ENCODE results near the gene CFHR2.
"Not testable (repeated sequence)": the region's sequence is repeated elsewhere in the genome, so short reads cannot be mapped to it uniquely, and the experiment has no call there.

- TF ChIP-seq, protein P1, sequence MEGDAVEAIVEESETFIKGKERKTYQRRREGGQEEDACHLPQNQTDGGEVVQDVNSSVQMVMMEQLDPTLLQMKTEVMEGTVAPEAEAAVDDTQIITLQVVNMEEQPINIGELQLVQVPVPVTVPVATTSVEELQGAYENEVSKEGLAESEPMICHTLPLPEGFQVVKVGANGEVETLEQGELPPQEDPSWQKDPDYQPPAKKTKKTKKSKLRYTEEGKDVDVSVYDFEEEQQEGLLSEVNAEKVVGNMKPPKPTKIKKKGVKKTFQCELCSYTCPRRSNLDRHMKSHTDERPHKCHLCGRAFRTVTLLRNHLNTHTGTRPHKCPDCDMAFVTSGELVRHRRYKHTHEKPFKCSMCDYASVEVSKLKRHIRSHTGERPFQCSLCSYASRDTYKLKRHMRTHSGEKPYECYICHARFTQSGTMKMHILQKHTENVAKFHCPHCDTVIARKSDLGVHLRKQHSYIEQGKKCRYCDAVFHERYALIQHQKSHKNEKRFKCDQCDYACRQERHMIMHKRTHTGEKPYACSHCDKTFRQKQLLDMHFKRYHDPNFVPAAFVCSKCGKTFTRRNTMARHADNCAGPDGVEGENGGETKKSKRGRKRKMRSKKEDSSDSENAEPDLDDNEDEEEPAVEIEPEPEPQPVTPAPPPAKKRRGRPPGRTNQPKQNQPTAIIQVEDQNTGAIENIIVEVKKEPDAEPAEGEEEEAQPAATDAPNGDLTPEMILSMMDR (conservative IDR thresholded peaks at IDR 0.05): not testable (repeated sequence)
- TF ChIP-seq ZFX (IDR thresholded peaks at IDR 0.05): not testable (repeated sequence)
Observed at GRCh38 chr1:196991919-196992651, 48.5 kb downstream of the CFHR2 start.

Measured in C4-2B (cell line).